Measurements from ENCODE around the gene CXCR5.

CXCR5 gene

DNA sequence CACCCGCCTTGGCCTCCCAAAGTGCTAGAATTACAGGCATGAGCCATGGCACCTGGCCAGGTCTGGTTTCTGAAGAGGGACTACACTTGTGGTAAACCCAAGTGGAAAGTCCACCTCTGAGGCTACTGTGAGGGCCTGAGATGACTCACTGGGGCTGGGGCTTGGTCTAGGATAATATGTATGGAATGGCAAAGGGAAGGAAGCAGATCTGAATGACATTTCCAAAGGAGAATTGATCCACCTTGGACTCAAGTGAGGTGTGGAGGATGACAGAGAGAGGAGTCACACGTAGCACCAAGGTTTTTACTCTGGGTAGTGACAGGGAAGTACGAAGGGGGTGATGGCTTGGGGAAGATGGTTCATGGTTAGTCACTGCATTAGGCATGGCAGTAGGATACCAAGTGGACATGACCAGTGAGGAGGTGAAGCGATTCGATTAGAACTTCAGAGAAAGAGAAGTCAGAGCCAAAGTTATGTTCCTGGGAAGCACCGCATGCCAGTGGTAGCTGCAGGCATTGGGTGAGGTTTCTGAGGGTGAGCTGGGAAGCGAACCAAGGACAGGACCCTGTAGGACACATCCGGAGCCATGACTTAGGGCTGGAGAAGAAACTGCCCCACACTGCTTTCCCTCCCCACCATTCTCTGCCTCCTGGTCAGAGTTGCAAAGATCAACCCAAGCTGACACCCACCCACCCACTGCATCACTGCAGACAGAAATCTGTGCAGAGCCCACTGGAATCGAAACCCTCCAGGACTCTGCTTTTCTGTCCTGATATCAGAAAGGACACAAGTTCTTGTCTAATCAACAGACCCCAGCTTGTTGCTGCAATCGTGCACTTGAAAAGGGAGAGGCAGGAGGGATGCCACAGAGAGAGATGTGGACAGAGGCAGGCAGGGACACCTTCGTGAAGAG is 55.1 kb downstream of the CXCR5 start:
- TF ChIP-seq, protein P1, sequence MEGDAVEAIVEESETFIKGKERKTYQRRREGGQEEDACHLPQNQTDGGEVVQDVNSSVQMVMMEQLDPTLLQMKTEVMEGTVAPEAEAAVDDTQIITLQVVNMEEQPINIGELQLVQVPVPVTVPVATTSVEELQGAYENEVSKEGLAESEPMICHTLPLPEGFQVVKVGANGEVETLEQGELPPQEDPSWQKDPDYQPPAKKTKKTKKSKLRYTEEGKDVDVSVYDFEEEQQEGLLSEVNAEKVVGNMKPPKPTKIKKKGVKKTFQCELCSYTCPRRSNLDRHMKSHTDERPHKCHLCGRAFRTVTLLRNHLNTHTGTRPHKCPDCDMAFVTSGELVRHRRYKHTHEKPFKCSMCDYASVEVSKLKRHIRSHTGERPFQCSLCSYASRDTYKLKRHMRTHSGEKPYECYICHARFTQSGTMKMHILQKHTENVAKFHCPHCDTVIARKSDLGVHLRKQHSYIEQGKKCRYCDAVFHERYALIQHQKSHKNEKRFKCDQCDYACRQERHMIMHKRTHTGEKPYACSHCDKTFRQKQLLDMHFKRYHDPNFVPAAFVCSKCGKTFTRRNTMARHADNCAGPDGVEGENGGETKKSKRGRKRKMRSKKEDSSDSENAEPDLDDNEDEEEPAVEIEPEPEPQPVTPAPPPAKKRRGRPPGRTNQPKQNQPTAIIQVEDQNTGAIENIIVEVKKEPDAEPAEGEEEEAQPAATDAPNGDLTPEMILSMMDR (IDR thresholded peaks at IDR 0.05), result no peak
- H3K4me3 ChIP-seq, result no peak overlapping the region
- H3K27ac ChIP-seq, result no peak overlapping the region
- no peak for DNase-seq (ENCODE audit: low spot score)

DNA sequence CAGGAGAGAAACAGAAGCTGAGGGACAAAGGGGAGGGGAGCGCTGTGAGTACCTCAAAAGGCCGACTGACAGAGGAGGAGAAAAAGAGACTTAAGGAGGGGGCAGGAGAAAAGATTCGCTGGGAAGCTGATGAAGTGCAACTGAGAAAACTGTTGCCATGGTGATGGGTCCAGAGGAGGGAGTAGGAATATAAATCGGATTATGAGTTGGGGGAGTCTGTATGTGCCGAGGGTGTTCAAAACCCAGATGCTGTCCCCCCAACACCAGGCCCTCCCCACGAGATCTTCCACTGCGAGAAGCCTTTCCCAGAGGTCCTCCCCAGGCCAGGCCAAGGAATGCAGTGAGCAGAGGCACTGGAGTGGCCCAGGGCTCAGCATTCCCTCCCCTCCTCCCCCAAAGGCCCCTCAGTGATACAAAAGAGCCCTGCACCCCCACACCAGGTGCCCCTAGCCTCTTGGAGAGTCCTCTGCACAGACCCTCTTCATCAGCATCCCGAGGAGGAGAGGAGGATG is 55.8 kb downstream of the CXCR5 start:
- no peak overlapping the region for H3K4me3 ChIP-seq
- no peak overlapping the region for H3K27ac ChIP-seq
- no peak for DNase-seq (ENCODE audit: low spot score)
- TF ChIP-seq, protein P1 (IDR thresholded peaks at IDR 0.05), result no peak

DNA sequence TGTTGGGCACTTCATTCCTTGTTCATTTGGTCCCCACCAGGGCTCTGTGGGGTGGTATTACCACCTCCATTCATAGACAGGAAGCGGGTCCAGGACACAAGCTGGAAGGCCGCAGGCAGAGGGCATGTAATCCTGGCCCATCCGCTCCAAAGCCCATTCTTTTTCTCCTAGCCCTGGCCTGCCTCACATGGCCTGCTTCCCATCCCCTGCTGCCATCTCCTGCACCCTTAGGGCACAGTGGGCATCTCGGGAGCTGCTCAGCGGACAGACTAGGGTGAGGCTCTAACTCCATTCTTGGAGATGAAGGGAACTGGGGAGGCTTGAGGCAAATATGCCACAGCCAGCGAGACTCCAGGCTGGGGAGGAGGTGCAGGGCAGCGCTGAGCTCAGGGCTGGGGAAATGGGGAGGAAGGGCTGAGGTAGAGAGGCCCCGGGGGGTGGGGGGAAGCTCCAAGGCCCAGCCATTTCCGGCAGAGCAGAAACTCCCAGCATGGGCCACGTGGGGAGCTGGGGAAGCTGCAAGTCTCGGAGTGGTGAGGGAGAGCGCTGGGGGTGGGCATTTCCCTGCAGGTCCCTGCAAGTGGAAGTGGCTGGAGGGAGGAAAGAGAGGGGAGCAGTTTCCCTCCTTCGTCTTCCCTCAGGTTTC is 56.4 kb downstream of the CXCR5 start:
- DNase-seq (ENCODE audit: low spot score), result no peak
- H3K27ac ChIP-seq, result no peak overlapping the region
- no peak overlapping the region for H3K4me3 ChIP-seq
- TF ChIP-seq, protein P1 (IDR thresholded peaks at IDR 0.05), result no peak

DNA sequence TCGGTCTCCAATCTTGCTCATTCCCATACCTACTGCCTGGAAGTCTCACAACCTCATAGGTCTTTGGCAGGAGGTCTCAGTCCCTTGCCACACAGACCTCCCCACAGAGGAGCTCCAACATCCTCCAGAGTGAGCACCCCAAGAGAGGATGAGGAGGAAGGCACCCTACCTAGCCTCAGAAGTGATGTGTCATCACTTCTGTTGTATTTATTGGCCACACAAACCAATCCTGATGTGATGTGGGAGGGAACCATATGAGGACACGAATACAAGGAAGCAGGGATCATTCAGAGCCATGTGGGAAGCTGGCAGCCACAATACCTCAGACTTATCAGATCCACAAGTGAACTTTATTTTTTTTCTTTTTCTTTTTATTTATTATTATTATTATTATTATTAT is 63.4 kb downstream of the CXCR5 start:
- TF ChIP-seq, protein P1 (IDR thresholded peaks at IDR 0.05), result no peak
- H3K4me3 ChIP-seq, result no peak overlapping the region
- DNase-seq (ENCODE audit: low spot score), result no peak
- H3K27ac ChIP-seq, result no peak overlapping the region
